SK-N-SH (cell line): Measurements from ENCODE around the gene SEC61A1.

ENCODE experiments used
- CTCF ChIP-seq: fragments of 200-600 bp; sonication (generic); IDR thresholded peaks from 2 replicates; pipeline ENCODE4 v1.6.1; 2017; ENCODE audit warnings: antibody characterized with exemption, mild to moderate bottlenecking, moderate library complexity
- ELF1 ChIP-seq: IDR thresholded peaks from 2 replicates; pipeline ENCODE4 v1.4.0; 2012
- JUND ChIP-seq: IDR thresholded peaks from 2 replicates; pipeline ENCODE4 v1.4.0; 2012
- MXI1 ChIP-seq: IDR thresholded peaks from 2 replicates; pipeline ENCODE4 v1.6.1; 2012; ENCODE audit warnings: mild to moderate bottlenecking, low read depth, low read length, improper control_type of control experiment
- NFIC ChIP-seq: IDR thresholded peaks from 2 replicates; pipeline ENCODE4 v1.4.0; 2012; ENCODE audit warnings: borderline replicate concordance
- POLR2AphosphoS5 ChIP-seq: IDR thresholded peaks from 2 replicates; pipeline ENCODE4 v1.6.1; 2012; ENCODE audit warnings: low read depth, low read length
- REST ChIP-seq: IDR thresholded peaks from 2 replicates; pipeline ENCODE4 v1.6.1; 2012; ENCODE audit warnings: mild to moderate bottlenecking, low read depth, low read length, moderate library complexity
- RXRA ChIP-seq: IDR thresholded peaks from 2 replicates; pipeline ENCODE4 v1.4.0; 2012; ENCODE audit warnings: low read depth, mild to moderate bottlenecking, borderline replicate concordance
- SIN3A ChIP-seq: IDR thresholded peaks from 2 replicates; pipeline ENCODE4 v1.6.1; 2012; ENCODE audit warnings: low read depth, mild to moderate bottlenecking, low read length, moderate library complexity, borderline replicate concordance
- SMC3 ChIP-seq: IDR thresholded peaks from 2 replicates; pipeline ENCODE4 v1.6.1; 2012; ENCODE audit warnings: low read depth, low read length, improper control_type of control experiment
- TAF1 ChIP-seq: IDR thresholded peaks from 2 replicates; pipeline ENCODE4 v1.6.1; 2012; ENCODE audit warnings: low read depth, mild to moderate bottlenecking, low read length, moderate library complexity, borderline replicate concordance
- USF1 ChIP-seq: IDR thresholded peaks from 2 replicates; pipeline ENCODE4 v1.4.0; 2012; ENCODE audit warnings: low read depth, borderline replicate concordance
- USF2 ChIP-seq: fragments of 150-350 bp; IDR thresholded peaks from 2 replicates; pipeline ENCODE4 v1.6.1; 2017; ENCODE audit warnings: antibody characterized with exemption, low read length, low read depth, borderline replicate concordance

DNA sequence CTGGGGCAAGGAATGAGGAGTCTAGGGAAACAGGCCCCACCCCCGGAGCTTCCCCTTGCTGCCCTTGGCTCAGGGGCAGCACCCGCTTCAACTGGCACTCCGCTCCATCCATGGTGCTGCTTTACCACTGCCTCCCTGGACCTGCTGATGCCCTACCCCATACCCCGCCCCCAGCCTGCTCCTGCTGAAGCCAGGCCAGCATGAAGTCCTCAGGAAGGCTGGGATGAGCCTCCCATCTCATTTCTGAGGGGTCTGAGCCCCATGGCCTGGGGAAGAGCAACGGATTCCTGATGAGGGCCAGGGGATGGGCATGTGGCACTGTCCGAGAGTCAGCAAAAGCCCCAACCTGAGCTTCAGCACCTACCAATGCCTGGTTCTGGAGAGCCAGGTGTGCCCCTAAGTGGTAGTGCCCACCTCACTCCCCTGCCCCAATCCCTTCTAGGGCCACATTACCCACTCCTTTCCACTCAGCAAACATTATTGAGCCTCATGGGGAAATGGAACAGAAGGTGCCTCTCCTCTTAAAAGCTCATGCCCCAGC is 21.0 kb downstream of the SEC61A1 start:
- TF ChIP-seq CTCF (no peak), JUND (no peak), USF1 (no peak), USF2 (no peak), REST (no peak), TAF1 (no peak), RXRA (no peak), POLR2AphosphoS5 (no peak; the same call in 1 of the 2 replicates), ELF1 (no peak), NFIC (no peak), MXI1 (no peak), SMC3 (no peak), SIN3A (no peak)
